MM.1S (cell line): ENCODE data around the gene ZNF45.

Source experiments
- DNase-seq: peaks from one replicate; pipeline ENCODE4 v3.0.0-alpha.2; 2015
- H2AFZ ChIP-seq: fragments of 300-600 bp; sonication (generic); 2 replicates; pipeline ENCODE4 v1.6.0; 2016; ENCODE audit warnings: antibody characterized with exemption, low read length
- H3F3A ChIP-seq: fragments of 300-600 bp; sonication (generic); 2 replicates; pipeline ENCODE4 v1.6.1; 2016; ENCODE audit warnings: mild to moderate bottlenecking, antibody characterized with exemption, low read length, moderate library complexity, mixed read lengths; ENCODE audit not compliant: insufficient read depth
- H3K27ac ChIP-seq: fragments of 300-600 bp; sonication (generic); 2 replicates; pipeline ENCODE4 v1.5.1; 2016; ENCODE audit warnings: mild to moderate bottlenecking, low read length
- H3K27me3 ChIP-seq: fragments of 300-600 bp; sonication (generic); replicated peaks from 2 replicates; pipeline ENCODE4 v1.6.0; 2016; ENCODE audit warnings: low read length; ENCODE audit not compliant: insufficient read depth
- H3K36me3 ChIP-seq: fragments of 300-600 bp; sonication (generic); replicated peaks from 2 replicates; pipeline ENCODE4 v1.6.1; 2016; ENCODE audit warnings: mild to moderate bottlenecking, low read length, mixed read lengths; ENCODE audit not compliant: insufficient read depth
- H3K4me1 ChIP-seq: fragments of 300-600 bp; sonication (generic); 2 replicates; pipeline ENCODE4 v1.6.1; 2016; ENCODE audit warnings: low read length, mixed read lengths
- H3K4me2 ChIP-seq: fragments of 300-600 bp; sonication (generic); 2 replicates; pipeline ENCODE4 v1.6.0; 2016; ENCODE audit warnings: low read depth, low read length
- H3K4me3 ChIP-seq: fragments of 300-600 bp; sonication (generic); 2 replicates; pipeline ENCODE4 v1.5.1; 2016; ENCODE audit warnings: low read length, mixed read lengths
- H3K79me2 ChIP-seq: fragments of 300-600 bp; sonication (generic); 2 replicates; pipeline ENCODE4 v1.6.1; 2016; ENCODE audit warnings: mixed run types, low read length, mixed read lengths
- H3K9ac ChIP-seq: fragments of 300-600 bp; sonication (generic); 2 replicates; pipeline ENCODE4 v1.6.1; 2016; ENCODE audit warnings: low read length, mixed read lengths
- H3K9me2 ChIP-seq: fragments of 300-600 bp; sonication (generic); replicated peaks from 2 replicates; pipeline ENCODE4 v1.6.1; 2016; ENCODE audit warnings: mild to moderate bottlenecking, low read length, mixed read lengths; ENCODE audit not compliant: insufficient read depth
- H3K9me3 ChIP-seq: fragments of 300-600 bp; sonication (generic); replicated peaks from 2 replicates; pipeline ENCODE4 v1.6.1; 2016; ENCODE audit warnings: mild to moderate bottlenecking, low read length, mixed read lengths; ENCODE audit not compliant: insufficient read depth
- H4K20me1 ChIP-seq: fragments of 300-600 bp; sonication (generic); 2 replicates; pipeline ENCODE4 v1.6.1; 2016; ENCODE audit warnings: mild to moderate bottlenecking, low read length, moderate library complexity, mixed read lengths; ENCODE audit not compliant: insufficient read depth
- EZH2 ChIP-seq: fragments of 300-600 bp; sonication (generic); optimal IDR thresholded peaks from 2 replicates; pipeline ENCODE3; 2017; ENCODE audit warnings: low read depth, mild to moderate bottlenecking, antibody characterized with exemption, low read length, mixed read lengths
- EZH2phosphoT487 ChIP-seq: fragments of 300-600 bp; sonication (generic); IDR thresholded peaks from 2 replicates; pipeline ENCODE4 v1.6.1; 2018; ENCODE audit warnings: antibody characterized with exemption, low read length
- TF ChIP-seq, protein P1 (sequence below): fragments of 300-600 bp; sonication (generic); IDR thresholded peaks from 2 replicates; pipeline ENCODE4 v1.5.1; 2016; ENCODE audit warnings: antibody characterized with exemption, low read length, mixed read lengths

Gene ZNF45

DNA sequence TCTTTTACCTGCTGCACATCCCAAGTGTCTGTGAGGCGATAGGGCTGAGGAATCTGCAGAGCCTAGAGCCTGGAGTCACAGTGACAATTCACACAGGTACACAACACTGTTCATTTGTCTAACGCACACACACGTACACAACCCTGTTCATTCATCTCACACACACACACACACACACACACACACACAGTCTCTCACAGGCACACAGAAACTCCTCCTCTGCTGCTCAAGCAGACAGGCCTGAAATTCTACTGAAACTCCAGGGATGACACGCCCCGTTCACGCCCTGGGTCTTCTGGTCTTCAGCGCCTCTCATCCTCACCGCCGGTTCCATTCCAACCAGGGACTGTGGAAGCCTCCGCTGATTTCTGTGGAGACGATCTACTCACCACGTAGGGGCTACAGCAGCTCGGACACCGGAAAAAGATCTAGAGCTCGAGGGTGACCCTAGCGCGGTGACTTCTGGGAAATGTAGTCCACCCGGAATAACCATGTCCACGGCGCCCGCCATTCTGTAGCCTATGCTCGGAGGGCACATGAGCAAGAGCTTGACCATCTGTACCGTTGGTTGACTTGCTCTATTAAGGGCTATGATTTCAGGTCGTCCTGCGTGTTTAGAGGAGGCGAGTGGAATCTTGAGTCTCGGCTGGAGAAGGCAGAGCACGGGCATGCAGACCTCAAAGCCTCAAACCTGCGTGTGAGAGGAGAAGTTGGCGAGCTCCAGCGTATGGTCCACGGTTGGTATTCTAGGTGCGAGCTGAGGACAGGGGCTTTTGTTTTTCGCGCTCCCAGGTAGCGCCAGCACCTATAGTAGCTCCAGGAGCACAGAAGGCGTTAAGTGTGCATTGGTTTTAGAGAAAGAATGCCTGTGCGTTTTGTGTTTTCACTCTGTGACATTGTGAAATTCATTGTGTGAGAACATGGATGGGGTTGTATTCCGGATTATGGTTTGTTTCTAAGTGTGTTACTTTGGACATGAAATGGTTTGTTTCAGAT is 33.4 kb downstream of the ZNF45 start:
- H3K27ac ChIP-seq, result no peak overlapping the region
- TF ChIP-seq EZH2phosphoT487 (no peak), EZH2 (no peak)
- TF ChIP-seq, protein P1, sequence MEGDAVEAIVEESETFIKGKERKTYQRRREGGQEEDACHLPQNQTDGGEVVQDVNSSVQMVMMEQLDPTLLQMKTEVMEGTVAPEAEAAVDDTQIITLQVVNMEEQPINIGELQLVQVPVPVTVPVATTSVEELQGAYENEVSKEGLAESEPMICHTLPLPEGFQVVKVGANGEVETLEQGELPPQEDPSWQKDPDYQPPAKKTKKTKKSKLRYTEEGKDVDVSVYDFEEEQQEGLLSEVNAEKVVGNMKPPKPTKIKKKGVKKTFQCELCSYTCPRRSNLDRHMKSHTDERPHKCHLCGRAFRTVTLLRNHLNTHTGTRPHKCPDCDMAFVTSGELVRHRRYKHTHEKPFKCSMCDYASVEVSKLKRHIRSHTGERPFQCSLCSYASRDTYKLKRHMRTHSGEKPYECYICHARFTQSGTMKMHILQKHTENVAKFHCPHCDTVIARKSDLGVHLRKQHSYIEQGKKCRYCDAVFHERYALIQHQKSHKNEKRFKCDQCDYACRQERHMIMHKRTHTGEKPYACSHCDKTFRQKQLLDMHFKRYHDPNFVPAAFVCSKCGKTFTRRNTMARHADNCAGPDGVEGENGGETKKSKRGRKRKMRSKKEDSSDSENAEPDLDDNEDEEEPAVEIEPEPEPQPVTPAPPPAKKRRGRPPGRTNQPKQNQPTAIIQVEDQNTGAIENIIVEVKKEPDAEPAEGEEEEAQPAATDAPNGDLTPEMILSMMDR, result no peak
- H3K4me1 ChIP-seq, result no peaks in the 10 kb centered on the region
- no peaks in the 10 kb centered on the region; the same call in 1 of the 2 replicates for H3K9me2 ChIP-seq
- H3K4me3 ChIP-seq, result peak overlapping the region; percentile 57
- no peak overlapping the region for H3K9ac ChIP-seq
- peak; percentile 67 for DNase-seq
- no peaks in the 10 kb centered on the region for H3K9me3 ChIP-seq
- H3K36me3 ChIP-seq, result no peaks in the 10 kb centered on the region
- H3F3A ChIP-seq, result no peaks in the 10 kb centered on the region
- no peaks in the 10 kb centered on the region for H3K27me3 ChIP-seq
- peak overlapping the region; percentile 56 for H3K4me2 ChIP-seq
- no peaks in the 10 kb centered on the region for H4K20me1 ChIP-seq
- no peaks in the 10 kb centered on the region for H3K79me2 ChIP-seq
- peak overlapping the region; percentile 64 for H2AFZ ChIP-seq

DNA sequence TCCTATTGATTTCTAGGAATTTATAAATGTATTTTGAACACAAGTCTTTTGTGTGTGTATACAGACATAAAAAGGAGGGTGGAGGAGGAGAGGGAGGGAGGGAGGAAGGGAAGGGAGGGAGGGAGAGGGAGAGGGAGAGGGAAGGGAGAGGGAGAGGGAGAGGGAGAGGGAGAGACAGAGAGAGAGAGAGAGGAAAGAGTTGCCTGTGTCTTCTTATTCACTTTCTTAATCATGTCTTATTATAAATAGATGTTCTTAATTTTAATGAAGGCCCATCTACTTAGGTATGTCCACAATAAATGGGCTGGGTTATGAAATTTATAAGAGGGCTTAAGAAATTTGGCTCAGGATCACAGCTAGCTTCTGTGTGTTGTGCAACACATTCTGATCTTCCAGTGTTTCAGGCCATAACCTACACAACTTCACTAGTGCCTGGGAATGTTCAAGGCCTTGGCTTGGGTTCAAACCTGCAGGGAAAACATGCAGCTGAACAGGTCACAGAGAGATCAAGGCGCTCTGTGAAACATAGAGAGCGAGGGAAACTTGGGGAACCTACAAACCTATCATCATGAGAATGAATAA is 39.3 kb downstream of the ZNF45 start:
- no peak overlapping the region for H3K9ac ChIP-seq
- no peaks in the 10 kb centered on the region for H3K79me2 ChIP-seq
- no peak overlapping the region for H2AFZ ChIP-seq
- DNase-seq, result no peak
- no peaks in the 10 kb centered on the region for H3K27me3 ChIP-seq
- no peaks in the 10 kb centered on the region; the same call in 1 of the 2 replicates for H3K9me2 ChIP-seq
- no peaks in the 10 kb centered on the region for H3K9me3 ChIP-seq
- H3K4me3 ChIP-seq, result no peak overlapping the region
- H3K36me3 ChIP-seq, result no peaks in the 10 kb centered on the region
- no peaks in the 10 kb centered on the region for H4K20me1 ChIP-seq
- no peaks in the 10 kb centered on the region for H3F3A ChIP-seq
- no peak overlapping the region for H3K27ac ChIP-seq
- no peak overlapping the region for H3K4me2 ChIP-seq
- H3K4me1 ChIP-seq, result no peaks in the 10 kb centered on the region
- TF ChIP-seq EZH2 (no peak), EZH2phosphoT487 (no peak)
- TF ChIP-seq, protein P1, result no peak

DNA sequence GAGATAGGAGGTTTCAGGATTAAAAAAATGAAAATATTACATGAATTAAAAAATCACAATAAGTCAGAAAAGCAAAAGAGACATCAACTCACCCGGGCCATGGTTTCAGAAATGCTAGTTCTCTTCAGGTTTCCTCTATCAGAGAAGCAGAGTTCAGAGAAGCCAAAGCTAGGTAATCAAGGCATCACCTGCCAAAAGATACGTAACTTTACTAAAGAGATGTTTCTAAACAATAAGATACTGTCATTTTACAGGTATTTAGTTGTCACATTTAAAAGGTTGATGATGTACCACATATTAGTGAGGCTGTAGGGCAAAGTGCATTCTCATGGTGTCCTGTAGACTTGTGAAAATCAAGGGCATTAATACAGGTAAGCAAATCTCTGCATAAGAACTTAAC is 51.2 kb downstream of the ZNF45 start, which contains the start of gene ZNF404:
ZNF404 (minus strand) TSS at position 101 of the 400 bp plus-strand sequence.
- Histone ChIP-seq H3K9me3 (no peaks in the 10 kb centered on the region), H3K27ac (no peak within 1 kb of the TSS), H3K9ac (no peak within 1 kb of the TSS), H3K27me3 (no peaks in the 10 kb centered on the region), H3K4me3 (no peak within 1 kb of the TSS), H4K20me1 (no peaks in the 10 kb centered on the region), H3K36me3 (no peaks in the 10 kb centered on the region), H3K9me2 (no peaks in the 10 kb centered on the region), H3F3A (no peaks in the 10 kb centered on the region), H3K4me2 (no peak within 1 kb of the TSS), H3K4me1 (no peaks in the 10 kb centered on the region), H2AFZ (no peak within 1 kb of the TSS), H3K79me2 (no peaks in the 10 kb centered on the region)
- TF ChIP-seq EZH2 (no peak), EZH2phosphoT487 (no peak)
- TF ChIP-seq, protein P1, result no peak
- DNase-seq, result no peak
